Keratinocyte (primary cell): ENCODE data around the gene NHSL2.

Experiments used
- EZH2 ChIP-seq: IDR thresholded peaks from one replicate; pipeline ENCODE4 v1.6.1; 2012; ENCODE audit warnings: inconsistent platforms, mild to moderate bottlenecking, low read length, moderate library complexity
- TF ChIP-seq, protein P1 (sequence below), 3 experiments: IDR thresholded peaks in 1 of 3; conservative IDR thresholded peaks in 1 of 3; optimal IDR thresholded peaks in 1 of 3; 2 replicates in 2 of 3; 3 replicates in 1 of 3; pipeline versions ENCODE3 to v1.5.1; 2011; ENCODE audit warnings: low read length in 3 of 3, mild to moderate bottlenecking in 3 of 3, moderate library complexity in 2 of 3, control low read depth in 1 of 3, inconsistent platforms in 1 of 3; ENCODE audit not compliant: insufficient read depth in 2 of 3; ENCODE audit errors: extremely low read depth in 1 of 3

DNA sequence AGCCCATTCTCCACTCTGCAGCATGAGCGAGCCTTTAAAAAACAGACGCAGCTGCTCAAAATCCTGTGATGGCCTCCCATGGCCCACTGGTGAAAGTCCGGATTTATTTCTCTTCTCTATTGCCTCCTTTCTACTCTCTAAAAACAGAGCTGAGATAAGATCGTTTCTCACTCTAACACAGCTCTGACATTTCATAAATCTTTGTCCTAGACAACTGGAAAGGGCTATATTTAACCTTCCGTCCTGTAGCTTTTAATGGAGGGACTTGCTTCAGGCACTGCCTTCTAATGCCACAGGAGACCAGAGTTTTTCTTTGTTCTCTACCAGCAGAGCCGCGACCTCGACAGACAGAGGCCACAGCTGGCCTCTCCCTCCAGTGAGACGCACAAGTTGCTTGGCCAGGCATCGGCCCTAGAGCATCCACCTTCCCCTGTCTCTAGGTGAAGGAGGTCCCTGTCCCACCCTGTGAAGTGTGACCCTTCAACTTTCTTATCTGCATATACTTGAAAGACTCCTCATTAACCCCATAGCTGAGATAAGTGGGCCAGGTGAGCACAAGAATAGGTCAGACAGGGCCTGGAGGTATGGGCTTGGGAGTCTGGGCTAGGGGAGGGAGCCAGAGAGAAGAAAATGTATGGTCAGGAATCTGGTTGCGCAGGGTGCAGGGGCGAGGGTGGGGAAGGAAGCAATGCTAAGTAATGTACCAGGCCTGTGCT is 171.1 kb downstream of the NHSL2 start:
- TF ChIP-seq, protein P1, sequence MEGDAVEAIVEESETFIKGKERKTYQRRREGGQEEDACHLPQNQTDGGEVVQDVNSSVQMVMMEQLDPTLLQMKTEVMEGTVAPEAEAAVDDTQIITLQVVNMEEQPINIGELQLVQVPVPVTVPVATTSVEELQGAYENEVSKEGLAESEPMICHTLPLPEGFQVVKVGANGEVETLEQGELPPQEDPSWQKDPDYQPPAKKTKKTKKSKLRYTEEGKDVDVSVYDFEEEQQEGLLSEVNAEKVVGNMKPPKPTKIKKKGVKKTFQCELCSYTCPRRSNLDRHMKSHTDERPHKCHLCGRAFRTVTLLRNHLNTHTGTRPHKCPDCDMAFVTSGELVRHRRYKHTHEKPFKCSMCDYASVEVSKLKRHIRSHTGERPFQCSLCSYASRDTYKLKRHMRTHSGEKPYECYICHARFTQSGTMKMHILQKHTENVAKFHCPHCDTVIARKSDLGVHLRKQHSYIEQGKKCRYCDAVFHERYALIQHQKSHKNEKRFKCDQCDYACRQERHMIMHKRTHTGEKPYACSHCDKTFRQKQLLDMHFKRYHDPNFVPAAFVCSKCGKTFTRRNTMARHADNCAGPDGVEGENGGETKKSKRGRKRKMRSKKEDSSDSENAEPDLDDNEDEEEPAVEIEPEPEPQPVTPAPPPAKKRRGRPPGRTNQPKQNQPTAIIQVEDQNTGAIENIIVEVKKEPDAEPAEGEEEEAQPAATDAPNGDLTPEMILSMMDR (optimal IDR thresholded peaks at IDR 0.05 in 1 of 3, IDR thresholded peaks at IDR 0.05 in 1 of 3, conservative IDR thresholded peaks at IDR 0.05 in 1 of 3; ENCODE audit: extremely low read depth in 1 of 3, insufficient read depth in 2 of 3, low read length in 3 of 3): no peak
- no peak for TF ChIP-seq EZH2
